Measurements from ENCODE around the gene ENO2.

The ENO2 gene

DNA sequence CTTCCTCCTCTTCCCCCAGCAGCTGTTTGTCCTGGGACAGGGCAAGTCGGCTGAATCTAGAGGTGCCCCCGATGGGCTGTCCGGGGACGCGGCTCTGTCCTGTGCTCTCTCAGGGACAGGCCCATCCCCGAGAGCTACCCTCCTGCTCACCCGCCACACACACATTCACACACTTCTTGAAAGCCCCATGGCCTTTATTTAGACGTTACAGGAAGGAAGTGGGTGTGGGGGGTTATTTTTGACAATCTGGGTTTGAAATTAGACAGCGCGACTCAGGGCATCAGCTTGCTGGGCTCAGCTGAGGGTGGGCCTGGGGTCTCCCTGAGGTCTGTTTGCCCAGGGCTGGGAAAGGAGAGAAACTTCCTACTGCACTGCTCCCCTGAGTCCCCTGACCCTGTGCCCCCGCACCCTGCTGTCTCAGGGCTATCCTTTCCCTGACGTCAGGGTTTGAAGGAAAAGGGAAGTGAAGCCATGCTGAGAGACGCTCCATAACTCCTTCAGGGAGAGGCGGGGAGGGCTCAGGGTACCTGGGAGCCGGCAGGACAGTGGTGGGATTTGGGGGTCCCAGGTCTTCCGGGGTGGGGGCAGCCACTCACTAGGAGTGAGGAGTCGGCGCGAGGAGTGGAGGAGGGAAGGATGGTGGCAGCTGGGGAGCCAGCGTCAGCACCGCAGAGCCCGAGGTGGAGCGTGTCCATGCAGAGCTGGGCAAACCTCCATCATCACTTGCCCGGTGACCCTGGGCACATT is 44.9 kb downstream of the ENO2 start:
- no peak for DNase-seq (ENCODE audit: low read depth in 2 of 2, low spot score in 1 of 2)

- no peak for DNase-seq (ENCODE audit: low read depth in 2 of 2, low spot score in 1 of 2)
These were observed 45.6 kb downstream of the ENO2 start for GRCh38 chr12:6959805-6960592.

- DNase-seq (ENCODE audit: low read depth in 2 of 2, low spot score in 1 of 2), result no peak
These were observed 46.4 kb downstream of the ENO2 start for GRCh38 chr12:6960593-6961277.

GRCh38 chr12:6961278-6961694 is 46.9 kb downstream of the ENO2 start:
- DNase-seq (ENCODE audit: low read depth in 2 of 2, low spot score in 1 of 2), result peak; percentile 89 to 96

- DNase-seq (ENCODE audit: low read depth in 2 of 2, low spot score in 1 of 2), result no peak
These were observed 47.4 kb downstream of the ENO2 start for GRCh38 chr12:6961695-6962284.

GRCh38 chr12:6962285-6963015 is 48.1 kb downstream of the ENO2 start:
- no peak for DNase-seq (ENCODE audit: low read depth in 2 of 2, low spot score in 1 of 2)

DNA sequence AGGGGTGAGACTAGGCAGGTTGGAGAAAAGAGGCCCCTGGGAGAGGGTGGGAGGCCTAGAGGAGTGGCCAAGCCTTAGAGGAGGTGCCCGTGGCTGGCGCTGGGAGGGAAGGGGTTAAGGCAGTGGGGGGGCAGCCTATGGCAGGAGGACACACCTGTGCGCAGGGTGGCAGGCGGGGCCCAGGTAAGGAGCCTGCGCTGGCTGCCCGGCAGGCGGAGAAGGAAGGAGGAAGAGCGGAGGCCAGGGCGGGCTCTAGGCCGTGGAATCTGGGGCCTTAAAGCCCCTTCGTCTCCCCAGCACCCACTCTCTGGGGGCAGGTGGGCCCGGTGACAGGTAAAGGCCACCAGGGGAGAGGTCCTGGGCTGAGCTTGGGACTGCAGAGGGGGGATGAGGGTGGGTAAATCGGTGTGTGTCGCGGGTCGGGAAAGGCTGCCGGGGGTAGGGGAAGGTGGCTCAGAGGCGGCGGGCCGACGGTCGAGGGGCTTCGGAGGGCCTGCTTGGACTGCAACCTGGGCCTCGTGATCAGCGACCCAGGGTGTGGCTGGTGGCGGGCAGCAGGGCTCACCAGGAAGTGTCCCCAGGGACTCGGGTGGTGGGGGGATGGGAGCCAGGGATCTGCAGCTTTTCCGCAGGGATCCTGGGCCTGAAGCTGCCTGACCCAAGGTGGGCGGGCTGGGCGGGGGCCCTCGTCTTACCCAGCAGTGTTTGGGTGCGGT is 48.8 kb downstream of the ENO2 start:
- DNase-seq (ENCODE audit: low read depth in 2 of 2, low spot score in 1 of 2), result no peak

GRCh38 chr12:6963791-6964413 is 49.5 kb downstream of the ENO2 start:
- DNase-seq (ENCODE audit: low read depth in 2 of 2, low spot score in 1 of 2), result no peak

GRCh38 chr12:6964605-6965025 is 50.2 kb downstream of the ENO2 start:
- DNase-seq (ENCODE audit: low read depth in 2 of 2, low spot score in 1 of 2), result no peak

DNA sequence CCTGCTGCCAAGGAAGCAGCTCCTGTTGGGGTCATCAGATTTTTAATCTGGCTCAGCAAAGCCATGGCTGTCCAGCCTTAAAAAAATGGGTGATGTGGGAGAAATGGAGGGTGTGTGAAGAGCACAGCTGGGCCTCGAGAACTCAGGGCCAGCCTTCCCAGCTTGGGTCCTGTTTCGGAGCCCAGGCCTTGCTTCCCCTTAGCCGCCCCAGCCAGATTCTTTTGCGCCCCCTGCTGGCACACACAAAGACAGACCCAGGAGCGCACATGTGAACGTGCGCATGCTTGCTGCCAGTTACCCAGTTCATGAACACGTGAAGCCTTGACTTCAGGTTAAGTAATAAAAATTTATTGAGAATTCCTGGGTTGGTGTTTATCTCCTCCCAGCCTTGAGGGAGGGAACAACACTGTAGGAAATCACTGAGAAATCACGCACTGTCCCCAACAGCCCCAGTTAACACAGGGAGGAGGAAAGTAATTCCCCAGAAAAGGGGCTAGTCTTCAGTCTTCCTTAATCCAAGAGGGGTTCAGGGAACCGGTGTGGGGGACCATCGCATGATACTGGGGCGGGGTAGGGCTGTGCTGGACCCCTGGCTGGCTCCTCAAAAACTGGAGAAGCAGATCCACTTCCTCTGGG is 50.8 kb downstream of the ENO2 start:
- peak; percentile 74 to 77 for DNase-seq (ENCODE audit: low read depth in 2 of 2, low spot score in 1 of 2)

- no peak for DNase-seq (ENCODE audit: low read depth in 2 of 2, low spot score in 1 of 2)
These were observed 51.3 kb downstream of the ENO2 start for GRCh38 chr12:6965714-6966113.

DNA sequence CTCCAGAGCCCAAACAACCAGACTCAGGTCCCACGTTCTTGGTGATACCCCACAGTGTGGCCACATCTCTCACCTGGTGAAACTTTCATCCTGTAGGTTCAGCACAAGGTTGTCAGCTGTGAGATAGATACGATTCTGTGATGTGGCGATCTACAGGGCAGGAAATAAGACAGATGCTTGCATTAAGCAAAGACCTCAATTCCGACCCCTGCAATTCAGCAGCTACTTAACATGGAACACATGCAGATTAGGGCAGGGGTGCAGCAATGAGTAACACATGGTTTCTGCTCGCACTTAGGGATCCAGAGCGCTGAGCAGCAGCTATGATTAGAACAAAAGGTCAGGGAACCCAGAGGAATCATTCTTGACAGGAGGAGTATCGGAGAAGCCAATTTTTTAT is 52.0 kb downstream of the ENO2 start:
- DNase-seq (ENCODE audit: low read depth in 2 of 2, low spot score in 1 of 2), result no peak

GRCh38 chr12:6967651-6968100 is 53.3 kb downstream of the ENO2 start:
- DNase-seq (ENCODE audit: low read depth in 2 of 2, low spot score in 1 of 2), result no peak

GRCh38 chr12:6968426-6968825 is 54.0 kb downstream of the ENO2 start:
- DNase-seq (ENCODE audit: low read depth in 2 of 2, low spot score in 1 of 2), result no peak

DNA sequence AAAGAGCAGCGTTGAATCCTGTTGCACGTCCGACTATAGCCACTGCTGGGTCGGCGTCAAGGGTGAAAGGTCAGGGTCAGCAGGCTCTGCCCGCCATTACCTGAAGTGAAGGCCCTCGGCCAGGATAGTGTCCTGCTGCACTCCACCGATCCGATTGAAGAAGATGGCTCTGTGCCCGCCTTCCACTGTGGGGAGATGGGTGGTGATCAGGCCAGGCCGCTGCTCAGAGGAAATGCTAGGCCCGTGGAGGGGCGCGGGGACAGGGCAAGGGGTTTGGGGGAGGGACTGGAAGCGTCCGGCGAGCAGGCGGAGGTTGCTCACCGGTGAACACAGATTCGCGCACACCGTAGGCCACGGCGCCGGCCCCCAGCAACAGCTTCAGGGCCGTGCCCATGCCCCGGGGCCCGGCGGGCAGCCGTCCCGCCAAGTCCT is 55.7 kb downstream of the ENO2 start:
- no peak for DNase-seq (ENCODE audit: low read depth in 2 of 2, low spot score in 1 of 2)

Measured in stimulated activated CD8-positive, alpha-beta memory T cell treated with anti-CD3 and anti-CD28 coated beads, Interleukin-4, amount 100 ng/mL, for 4 hours (primary cell).